Measurements from ENCODE around the gene TTI1.
"Not testable (repeated sequence)": the region's sequence is repeated elsewhere in the genome, so short reads cannot be mapped to it uniquely, and the experiment has no call there.

The TTI1 gene

GRCh38 chr20:38009416-38009815, 23.8 kb downstream of the TTI1 start:
- DNase-seq (ENCODE audit: low spot score): not testable (repeated sequence)

GRCh38 chr20:38008233-38008944, 24.9 kb downstream of the TTI1 start:
- no peak for DNase-seq (ENCODE audit: low spot score)

GRCh38 chr20:38007526-38007925, 25.7 kb downstream of the TTI1 start:
- DNase-seq (ENCODE audit: low spot score): no peak

- DNase-seq (ENCODE audit: low spot score): no peak
Measured at GRCh38 chr20:38005903-38006302, 27.4 kb downstream of the TTI1 start.

- DNase-seq (ENCODE audit: low spot score): no peak
Measured at GRCh38 chr20:38004416-38004815, 28.8 kb downstream of the TTI1 start.

- DNase-seq (ENCODE audit: low spot score): no peak
Measured at GRCh38 chr20:38002422-38002821, 30.8 kb downstream of the TTI1 start.

- DNase-seq (ENCODE audit: low spot score): no peak
Measured at GRCh38 chr20:38001981-38002380, 31.3 kb downstream of the TTI1 start.

- no peak for DNase-seq (ENCODE audit: low spot score)
Measured at GRCh38 chr20:38001173-38001875, 31.9 kb downstream of the TTI1 start.

GRCh38 chr20:38000293-38000692, 33.0 kb downstream of the TTI1 start:
- no peak for DNase-seq (ENCODE audit: low spot score)

GRCh38 chr20:37999526-38000263, 33.6 kb downstream of the TTI1 start:
- DNase-seq (ENCODE audit: low spot score): no peak

GRCh38 chr20:37997516-37997915, 35.7 kb downstream of the TTI1 start:
- no peak for DNase-seq (ENCODE audit: low spot score)

GRCh38 chr20:37995856-37996605, 37.2 kb downstream of the TTI1 start:
- no peak for DNase-seq (ENCODE audit: low spot score)

- no peak for DNase-seq (ENCODE audit: low spot score)
Measured at GRCh38 chr20:37994512-37994911, 38.7 kb downstream of the TTI1 start.

- DNase-seq (ENCODE audit: low spot score): peak; percentile 74
Measured at GRCh38 chr20:37992802-37993409, 40.4 kb downstream of the TTI1 start.

GRCh38 chr20:37991908-37992307, 41.3 kb downstream of the TTI1 start:
- no peak for DNase-seq (ENCODE audit: low spot score)

- no peak for DNase-seq (ENCODE audit: low spot score)
Measured at GRCh38 chr20:37991157-37991866, 41.9 kb downstream of the TTI1 start.

GRCh38 chr20:37990571-37991151, 42.6 kb downstream of the TTI1 start:
- peak; percentile 45 for DNase-seq (ENCODE audit: low spot score)

GRCh38 chr20:37989601-37990295, 43.5 kb downstream of the TTI1 start:
- DNase-seq (ENCODE audit: low spot score): no peak

GRCh38 chr20:37988306-37988954, 44.8 kb downstream of the TTI1 start:
- DNase-seq (ENCODE audit: low spot score): no peak

All from germinal center (tissue), 1 donor.